Vagina (tissue), 2 donors: ENCODE measurements around the gene ASCC3.

ENCODE experiments used
- POLR2AphosphoS5 ChIP-seq, 2 donors: sonication (generic); formaldehyde crosslinking; IDR thresholded peaks; one replicate each; pipeline ENCODE4 v1.9.0; 2017; ENCODE audit warnings: antibody characterized with exemption in 2 of 2, mild to moderate bottlenecking in 2 of 2, low read depth in 1 of 2; ENCODE audit not compliant: insufficient read depth in 1 of 2
- TF ChIP-seq, protein P1 (sequence below), 3 experiments: fragments of 450-650 bp in 2 of 3; fragments of 200-600 bp in 1 of 3; sonication (generic) in 1 of 3; IDR thresholded peaks; one replicate each; pipeline ENCODE4 v1.5.1; 2017 to 2019; ENCODE audit warnings: antibody characterized with exemption in 3 of 3, mild to moderate bottlenecking in 2 of 3, moderate library complexity in 2 of 3

DNA sequence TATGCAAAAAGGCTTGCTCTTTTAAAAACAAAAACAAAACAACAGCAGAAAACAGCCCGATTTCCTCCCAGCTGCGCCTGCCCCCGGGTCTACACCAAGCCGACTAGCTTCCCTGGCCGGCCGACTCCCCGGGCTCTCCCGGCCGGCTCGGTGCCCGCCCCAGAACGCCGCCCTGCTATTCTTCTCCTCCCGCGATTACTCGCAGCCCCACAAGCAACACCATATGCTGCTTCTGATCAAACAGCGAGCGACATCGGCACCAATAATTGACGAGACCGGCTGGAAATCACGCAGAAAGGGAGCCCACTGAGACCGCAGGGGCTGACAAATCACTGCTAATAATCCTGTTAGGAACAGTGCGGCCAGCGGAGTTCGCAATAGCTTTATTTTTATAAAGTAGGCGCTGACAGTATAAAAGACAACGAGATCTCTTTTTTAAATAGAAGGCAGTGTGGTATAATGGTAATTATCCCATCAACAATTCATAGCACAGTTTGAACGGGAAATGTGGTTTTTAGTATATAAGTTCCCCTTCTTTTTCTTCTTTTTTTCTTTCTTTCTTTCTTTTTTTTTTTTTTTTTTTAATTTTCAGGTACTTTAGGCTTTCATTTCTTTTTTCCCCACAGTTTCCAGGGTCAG, 419.7 kb downstream of the ASCC3 start:
- TF ChIP-seq, protein P1, sequence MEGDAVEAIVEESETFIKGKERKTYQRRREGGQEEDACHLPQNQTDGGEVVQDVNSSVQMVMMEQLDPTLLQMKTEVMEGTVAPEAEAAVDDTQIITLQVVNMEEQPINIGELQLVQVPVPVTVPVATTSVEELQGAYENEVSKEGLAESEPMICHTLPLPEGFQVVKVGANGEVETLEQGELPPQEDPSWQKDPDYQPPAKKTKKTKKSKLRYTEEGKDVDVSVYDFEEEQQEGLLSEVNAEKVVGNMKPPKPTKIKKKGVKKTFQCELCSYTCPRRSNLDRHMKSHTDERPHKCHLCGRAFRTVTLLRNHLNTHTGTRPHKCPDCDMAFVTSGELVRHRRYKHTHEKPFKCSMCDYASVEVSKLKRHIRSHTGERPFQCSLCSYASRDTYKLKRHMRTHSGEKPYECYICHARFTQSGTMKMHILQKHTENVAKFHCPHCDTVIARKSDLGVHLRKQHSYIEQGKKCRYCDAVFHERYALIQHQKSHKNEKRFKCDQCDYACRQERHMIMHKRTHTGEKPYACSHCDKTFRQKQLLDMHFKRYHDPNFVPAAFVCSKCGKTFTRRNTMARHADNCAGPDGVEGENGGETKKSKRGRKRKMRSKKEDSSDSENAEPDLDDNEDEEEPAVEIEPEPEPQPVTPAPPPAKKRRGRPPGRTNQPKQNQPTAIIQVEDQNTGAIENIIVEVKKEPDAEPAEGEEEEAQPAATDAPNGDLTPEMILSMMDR (IDR thresholded peaks at IDR 0.05): no peak
- TF ChIP-seq POLR2AphosphoS5 (IDR thresholded peaks at IDR 0.05; ENCODE audit: insufficient read depth in 1 of 2, low read depth in 1 of 2): no peak
